B cell (primary cell): ENCODE measurements around the gene FAM107B. TPM values are rescaled to one million over a fixed set of nuclear protein-coding genes. Genes with fewer than 3 reads are reported as not detected.

Experiments used
- ATAC-seq: fragments of 200-7000 bp; cut with Tn5 transposase; one replicate; pipeline ENCODE4 v1.10.0; 2021; ENCODE audit warnings: low read depth, mild to moderate bottlenecking, moderate number of reproducible peaks, moderate library complexity
- CTCF ChIA-PET: fragments of 350-600 bp; sonication (Branson Sonifier 250); formaldehyde crosslinking; loops from one replicate; lab custom pipeline; 2021; ENCODE audit warnings: antibody characterized with exemption, inconsistent platforms; lab: Charles Lee
- POLR2A ChIA-PET: fragments of 350-600 bp; sonication (Branson Sonifier 250); formaldehyde crosslinking; loops from one replicate; lab custom pipeline; 2021; ENCODE audit warnings: antibody characterized with exemption; lab: Charles Lee
- DNase-seq: peaks from one replicate; pipeline ENCODE4 v3.0.0; 2013
- H2AFZ ChIP-seq: 2 replicates; pipeline ENCODE4 v1.6.1; 2012; ENCODE audit warnings: mild to moderate bottlenecking, low read depth, low read length; ENCODE audit not compliant: insufficient read depth, poor library complexity, severe bottlenecking
- H3K27ac ChIP-seq, 2 donors: 1 replicate in 1 of 2; 2 replicates in 1 of 2; pipeline ENCODE4 v1.5.1; 2012 to 2013; ENCODE audit warnings: low read length in 2 of 2, mild to moderate bottlenecking in 2 of 2, moderate library complexity in 1 of 2
- H3K27me3 ChIP-seq, 4 experiments: fragments of 200-600 bp in 1 of 4; sonication (generic) in 1 of 4; replicated peaks in 1 of 4; 1 replicate in 2 of 4; 2 replicates in 2 of 4; pipeline versions ENCODE4 v1.6.1 to v1.7.0; 2013 to 2016; ENCODE audit warnings: low read length in 3 of 4, mild to moderate bottlenecking in 2 of 4, mixed read lengths in 1 of 4, moderate library complexity in 1 of 4; ENCODE audit not compliant: insufficient read depth in 4 of 4, control insufficient read depth in 3 of 4; ENCODE audit errors: control extremely low read depth in 1 of 4
- H3K36me3 ChIP-seq, 2 experiments: replicated peaks in 1 of 2; 1 replicate in 1 of 2; 2 replicates in 1 of 2; pipeline versions ENCODE4 v1.6.1 to v1.7.1; 2013; ENCODE audit warnings: low read length in 1 of 2; ENCODE audit not compliant: insufficient read depth in 2 of 2, control insufficient read depth in 1 of 2; ENCODE audit errors: control extremely low read depth in 1 of 2, extremely low read depth in 1 of 2
- H3K4me1 ChIP-seq, 2 donors: fragments of 200-600 bp in 1 of 2; sonication (generic) in 1 of 2; 1 replicate in 1 of 2; 2 replicates in 1 of 2; pipeline versions ENCODE4 v1.5.1 to v1.6.1; 2013 to 2017; ENCODE audit warnings: low read length in 2 of 2; ENCODE audit not compliant: control insufficient read depth in 2 of 2, insufficient read depth in 2 of 2
- H3K4me2 ChIP-seq: replicated peaks from 2 replicates; pipeline ENCODE3; 2012; ENCODE audit warnings: mild to moderate bottlenecking, low read depth, low read length; ENCODE audit not compliant: poor library complexity, severe bottlenecking
- H3K4me3 ChIP-seq, 5 experiments: fragments of 200-600 bp in 1 of 5; sonication (generic) in 1 of 5; 1 replicate in 3 of 5; 2 replicates in 2 of 5; pipeline versions ENCODE4 v1.5.1 to v1.7.0; 2011 to 2016; ENCODE audit warnings: low read length in 4 of 5, mild to moderate bottlenecking in 4 of 5, low read depth in 2 of 5, control low read depth in 1 of 5, moderate library complexity in 1 of 5; ENCODE audit not compliant: insufficient read depth in 1 of 5; ENCODE audit errors: control extremely low read depth in 1 of 5, extremely low read depth in 1 of 5
- H3K79me2 ChIP-seq: fragments of 200-600 bp; sonication (generic); one replicate; pipeline ENCODE4 v1.6.0; 2016; ENCODE audit warnings: low read length; ENCODE audit not compliant: control insufficient read depth, insufficient read depth
- H3K9ac ChIP-seq: fragments of 200-600 bp; sonication (generic); 2 replicates; pipeline ENCODE4 v1.6.1; 2017; ENCODE audit warnings: mild to moderate bottlenecking, low read length, moderate library complexity
- H3K9me3 ChIP-seq, 3 donors: one replicate each; pipeline versions ENCODE4 v1.6.1 to v1.7.1; 2013; ENCODE audit warnings: low read length in 2 of 3; ENCODE audit not compliant: control insufficient read depth in 2 of 3, insufficient read depth in 1 of 3; ENCODE audit errors: control extremely low read depth in 1 of 3
- H4K20me1 ChIP-seq: 2 replicates; pipeline ENCODE4 v1.6.0; 2012; ENCODE audit warnings: mild to moderate bottlenecking, low read length; ENCODE audit not compliant: insufficient read depth, control insufficient read depth, poor library complexity, severe bottlenecking
- H3K27ac Mint-ChIP-seq: one replicate; pipeline ENCODE4 v1.8.0; 2021; ENCODE audit warnings: mixed read lengths
- H3K27me3 Mint-ChIP-seq: one replicate; pipeline ENCODE4 v1.8.0; 2021; ENCODE audit warnings: mixed read lengths
- H3K4me1 Mint-ChIP-seq: one replicate; pipeline ENCODE4 v1.8.0; 2021; ENCODE audit warnings: mixed read lengths
- H3K4me3 Mint-ChIP-seq: one replicate; pipeline ENCODE4 v1.8.0; 2021; ENCODE audit warnings: mixed read lengths
- H3K9me3 Mint-ChIP-seq: one replicate; pipeline ENCODE4 v1.8.0; 2022; ENCODE audit warnings: mixed read lengths; ENCODE audit not compliant: insufficient read depth
- EZH2 ChIP-seq: IDR thresholded peaks from 2 replicates; pipeline ENCODE4 v1.6.1; 2012; ENCODE audit warnings: borderline replicate concordance, low read depth, mild to moderate bottlenecking, moderate library complexity, low read length; ENCODE audit not compliant: insufficient read depth, poor library complexity, severe bottlenecking
- WGBS: methylation state at CpG from one replicate; pipeline ENCODE4 v1.1.5; 2013; ENCODE audit warnings: missing lambda C conversion rate; ENCODE audit not compliant: insufficient coverage; 5-methylcytosine and 5-hydroxymethylcytosine counted together
- intact Hi-C: fragments of 100-400 bp; cut with micrococcal nuclease; formaldehyde crosslinking; loops from one replicate; pipeline ENCODE4 v1.10.0; 2022
- polyA plus RNA-seq: library from polyadenylated mRNA; depleted of rRNA; stranded (reverse); fragments of >200 nt; gene quantifications from 2 replicates; pipeline ENCODE4 v1.2.3, GENCODE V29; 2012
- total RNA-seq, 2 donors: library from RNA; stranded (reverse); fragments of 120-200 nt in 1 of 2; gene quantifications; 1 replicate in 1 of 2; 2 replicates in 1 of 2; pipeline versions ENCODE4 v1.2.3 to v1.2.4, GENCODE V29; 2013 to 2022
- TF ChIP-seq, protein P1 (sequence below): fragments of 200-600 bp; IDR thresholded peaks from one replicate; pipeline ENCODE4 v1.8.0; 2022; ENCODE audit warnings: antibody characterized with exemption, mild to moderate bottlenecking

Gene FAM107B
- total and polyA plus RNA-seq, 2 donors (not counting 1 experiment from before 2014, with no cell fraction given): 31.9 to 318 TPM

DNA sequence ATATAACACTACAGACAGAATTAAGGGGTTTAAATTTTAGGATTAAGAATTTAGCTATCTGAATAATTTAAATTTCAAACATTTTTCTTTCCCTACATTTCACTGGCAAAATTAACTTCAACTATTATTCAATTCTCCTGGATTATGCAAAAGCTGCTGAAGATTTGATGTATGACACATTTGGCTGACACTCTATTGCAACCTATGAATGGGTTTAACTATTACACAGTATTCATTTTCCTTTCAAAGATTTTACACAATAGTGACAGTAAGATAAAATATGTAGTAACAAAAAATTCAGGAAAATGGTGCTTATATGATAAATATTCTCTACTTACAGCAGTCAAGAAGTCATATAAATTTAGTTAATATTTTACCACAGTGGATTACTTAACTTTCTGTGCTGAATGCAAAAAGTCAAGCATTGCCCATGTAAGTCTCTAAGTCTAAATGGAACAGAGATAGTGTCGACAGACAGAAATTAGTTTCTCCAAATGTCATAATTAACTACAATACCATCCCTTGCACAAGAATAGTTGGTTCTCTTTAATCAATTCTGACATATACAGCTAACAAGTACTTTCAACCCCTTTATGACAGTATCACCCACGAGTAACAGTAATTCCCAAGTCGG is 249.9 kb downstream of the FAM107B start:
- no CpG with 5 or more reads among the region's 3 CpGs for WGBS
- Histone ChIP-seq H3K27ac (no peak overlapping the region), H3K79me2 (peaks cover 53% of the 10 kb centered on the region), H3K36me3 (peaks cover 25 to 69% of the 10 kb centered on the region in 2 experiments), H3K4me1 (no peaks in the 10 kb centered on the region), H3K9ac (no peak overlapping the region), H3K4me3 (no peak overlapping the region), H2AFZ (no peak overlapping the region), H3K4me2 (no peak overlapping the region), H4K20me1 (peaks cover 59% of the 10 kb centered on the region), H3K27me3 (no peaks in the 10 kb centered on the region), H3K9me3 (peaks cover 0 to 1% (median 0%) of the 10 kb centered on the region in 3 donors)
- ChIA-PET POLR2A (no interaction called here), CTCF (interaction anchor here (0.7 to 2.0 kb wide), 3 partner anchors 10 to 313 kb away, joined by 3 to 8 read pairs (median 3); partner anchors contain the start of gene CDNF)
- TF ChIP-seq, protein P1, sequence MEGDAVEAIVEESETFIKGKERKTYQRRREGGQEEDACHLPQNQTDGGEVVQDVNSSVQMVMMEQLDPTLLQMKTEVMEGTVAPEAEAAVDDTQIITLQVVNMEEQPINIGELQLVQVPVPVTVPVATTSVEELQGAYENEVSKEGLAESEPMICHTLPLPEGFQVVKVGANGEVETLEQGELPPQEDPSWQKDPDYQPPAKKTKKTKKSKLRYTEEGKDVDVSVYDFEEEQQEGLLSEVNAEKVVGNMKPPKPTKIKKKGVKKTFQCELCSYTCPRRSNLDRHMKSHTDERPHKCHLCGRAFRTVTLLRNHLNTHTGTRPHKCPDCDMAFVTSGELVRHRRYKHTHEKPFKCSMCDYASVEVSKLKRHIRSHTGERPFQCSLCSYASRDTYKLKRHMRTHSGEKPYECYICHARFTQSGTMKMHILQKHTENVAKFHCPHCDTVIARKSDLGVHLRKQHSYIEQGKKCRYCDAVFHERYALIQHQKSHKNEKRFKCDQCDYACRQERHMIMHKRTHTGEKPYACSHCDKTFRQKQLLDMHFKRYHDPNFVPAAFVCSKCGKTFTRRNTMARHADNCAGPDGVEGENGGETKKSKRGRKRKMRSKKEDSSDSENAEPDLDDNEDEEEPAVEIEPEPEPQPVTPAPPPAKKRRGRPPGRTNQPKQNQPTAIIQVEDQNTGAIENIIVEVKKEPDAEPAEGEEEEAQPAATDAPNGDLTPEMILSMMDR: no peak
- no peak for TF ChIP-seq EZH2
- Mint-ChIP-seq H3K27me3 (no peaks in the 10 kb centered on the region), H3K27ac (no peak overlapping the region), H3K4me1 (peaks cover 14% of the 10 kb centered on the region), H3K4me3 (no peak overlapping the region), H3K9me3 (no peaks in the 10 kb centered on the region)
- DNase-seq (no peak), ATAC-seq (no peak)
- intact Hi-C loops: no loop called here

- intact Hi-C loops: no loop called here
- Histone ChIP-seq H3K4me3 (no peak overlapping the region), H3K9me3 (peaks cover 0 to 1% (median 0%) of the 10 kb centered on the region in 3 donors), H3K27ac (peak overlapping the region in 1 of 2 donors; percentile 25), H3K9ac (no peak overlapping the region), H3K36me3 (peaks cover 15 to 68% of the 10 kb centered on the region in 2 experiments), H4K20me1 (peaks cover 44% of the 10 kb centered on the region), H3K79me2 (peaks cover 38% of the 10 kb centered on the region), H3K4me1 (no peaks in the 10 kb centered on the region), H3K27me3 (no peaks in the 10 kb centered on the region), H2AFZ (no peak overlapping the region), H3K4me2 (no peak overlapping the region)
- CTCF ChIA-PET: no interaction called here
- POLR2A ChIA-PET: no interaction called here
- ATAC-seq (no peak), DNase-seq (no peak)
- H3K4me3 Mint-ChIP-seq: no peak overlapping the region
- WGBS: 78% methylated on average over 10 of the region's 10 CpGs
- H3K9me3 Mint-ChIP-seq: no peaks in the 10 kb centered on the region
- TF ChIP-seq, protein P1: no peak
- no peak for TF ChIP-seq EZH2
- H3K4me1 Mint-ChIP-seq: peaks cover 12% of the 10 kb centered on the region
- H3K27me3 Mint-ChIP-seq: no peaks in the 10 kb centered on the region
- H3K27ac Mint-ChIP-seq: peak overlapping the region; percentile 3
Observed at GRCh38 chr10:14523286-14523685, 251.4 kb downstream of the FAM107B start.
